Glomerular visceral epithelial cell (primary cell): ENCODE results near the gene VIPR2.
"Not testable (repeated sequence)": the region's sequence is repeated elsewhere in the genome, so short reads cannot be mapped to it uniquely, and the experiment has no call there.

Experiments used
- DNase-seq: peaks from one replicate; pipeline ENCODE4 v3.0.0-alpha.2; 2016; ENCODE audit errors: extremely low spot score

VIPR2 gene

DNA sequence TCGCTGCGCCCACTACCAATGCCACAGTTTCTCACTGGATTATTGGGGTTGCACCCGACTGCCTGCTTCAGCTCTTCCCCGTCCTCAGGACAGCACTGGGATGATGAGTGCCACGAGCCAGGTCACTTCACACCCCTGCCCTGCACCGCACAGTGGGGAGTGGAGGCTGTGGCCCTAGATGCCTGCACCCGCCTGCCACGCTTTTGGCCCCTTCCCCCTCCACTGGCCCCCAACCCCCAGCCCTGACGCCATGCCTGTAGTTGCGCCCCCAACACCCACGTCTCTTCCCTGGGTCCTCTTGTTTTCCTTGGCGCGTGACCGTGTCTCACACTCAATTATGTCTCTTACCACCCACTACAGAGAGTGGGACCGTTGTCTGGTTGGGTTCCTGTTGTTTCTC lies 134.3 kb downstream of the VIPR2 start:
- no peak for DNase-seq

DNA sequence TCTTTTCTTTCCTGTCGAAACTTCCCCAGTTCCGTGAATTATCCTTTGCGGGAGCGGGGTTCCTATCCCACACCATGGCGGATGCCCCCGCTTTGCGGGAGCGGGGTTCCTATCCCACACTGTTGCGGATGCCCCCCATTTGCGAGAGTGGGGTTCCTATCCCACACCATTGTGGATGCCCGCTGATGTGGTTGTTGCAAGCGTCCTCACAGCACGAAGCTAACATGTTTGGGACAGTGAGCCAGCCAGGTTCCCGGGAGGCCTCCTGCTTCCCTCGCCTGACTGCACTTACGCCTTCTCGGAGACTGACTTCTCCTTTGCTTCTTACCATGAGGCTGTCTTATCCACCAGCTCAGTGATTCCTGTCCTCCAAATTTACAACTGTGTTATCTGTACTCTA lies 134.7 kb downstream of the VIPR2 start:
- no peak for DNase-seq

DNA sequence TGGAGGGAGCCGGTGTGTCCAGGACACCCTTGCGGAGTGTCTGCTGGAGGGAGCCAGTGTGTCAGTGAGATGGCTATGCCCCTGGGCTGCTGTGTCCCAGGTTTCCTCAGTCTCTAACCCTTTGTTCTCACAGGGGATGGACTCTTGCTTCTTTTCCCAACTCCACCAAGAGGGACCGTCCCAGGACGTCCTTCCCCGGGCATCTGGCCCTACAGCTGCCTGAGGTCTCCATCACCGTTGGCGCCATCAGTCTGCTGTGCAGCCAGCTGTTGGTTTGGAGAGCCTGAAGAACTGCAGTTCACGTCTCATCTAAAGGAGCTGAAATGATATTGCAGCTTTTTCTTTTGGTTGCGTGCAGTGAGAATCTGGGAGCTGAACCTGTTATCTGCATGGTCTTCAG lies 136.2 kb downstream of the VIPR2 start:
- no peak for DNase-seq

DNA sequence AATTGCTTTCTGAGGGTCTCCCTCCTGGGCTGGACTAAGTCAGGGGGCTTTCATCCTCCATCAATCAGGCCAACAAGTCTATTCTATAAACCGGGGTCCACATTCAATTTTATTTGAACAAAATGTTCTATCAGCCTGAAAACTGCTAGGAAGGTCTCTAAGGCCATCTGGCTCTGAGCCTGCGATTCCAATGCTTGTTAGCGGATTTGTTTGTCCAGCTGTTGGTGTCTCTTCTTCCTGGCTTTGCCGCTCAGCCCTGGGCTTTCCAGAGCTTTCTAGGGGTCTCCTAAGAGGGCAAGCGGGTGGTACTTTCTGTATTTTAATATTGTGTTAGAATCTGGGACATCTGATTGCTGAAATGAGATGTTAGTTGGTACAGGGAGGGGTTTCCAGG lies 136.7 kb downstream of the VIPR2 start:
- DNase-seq = no peak

DNA sequence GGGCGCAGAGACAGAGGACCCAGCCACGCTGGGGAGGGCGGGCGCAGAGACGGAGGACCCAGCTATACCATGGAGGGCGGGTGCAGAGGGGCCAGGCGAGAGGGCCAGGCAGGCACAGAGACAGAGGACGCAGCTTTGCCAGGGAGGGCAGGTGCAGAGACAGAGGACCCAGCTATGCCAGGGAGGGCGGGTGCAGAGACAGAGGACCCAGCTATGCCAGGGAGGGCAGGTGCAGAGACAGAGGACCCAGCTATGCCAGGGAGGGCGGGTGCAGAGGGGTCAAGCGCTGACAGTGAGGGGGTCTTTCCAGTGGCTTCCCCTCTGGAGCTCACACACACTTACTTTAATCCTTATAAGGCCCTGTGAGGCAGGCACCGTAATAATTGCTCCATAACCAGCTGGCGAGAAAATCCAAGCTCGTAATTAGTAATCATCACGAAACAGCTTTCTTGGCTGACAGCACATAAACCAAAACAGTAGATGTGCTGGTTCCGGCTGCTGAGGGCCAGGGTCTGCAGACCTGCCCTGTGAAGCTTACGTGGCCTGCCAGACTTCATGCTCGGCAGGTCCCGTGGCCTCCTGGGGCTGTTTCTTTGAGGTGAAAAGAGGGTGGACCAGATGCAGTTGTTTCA lies 137.2 kb downstream of the VIPR2 start:
- DNase-seq = no peak

DNA sequence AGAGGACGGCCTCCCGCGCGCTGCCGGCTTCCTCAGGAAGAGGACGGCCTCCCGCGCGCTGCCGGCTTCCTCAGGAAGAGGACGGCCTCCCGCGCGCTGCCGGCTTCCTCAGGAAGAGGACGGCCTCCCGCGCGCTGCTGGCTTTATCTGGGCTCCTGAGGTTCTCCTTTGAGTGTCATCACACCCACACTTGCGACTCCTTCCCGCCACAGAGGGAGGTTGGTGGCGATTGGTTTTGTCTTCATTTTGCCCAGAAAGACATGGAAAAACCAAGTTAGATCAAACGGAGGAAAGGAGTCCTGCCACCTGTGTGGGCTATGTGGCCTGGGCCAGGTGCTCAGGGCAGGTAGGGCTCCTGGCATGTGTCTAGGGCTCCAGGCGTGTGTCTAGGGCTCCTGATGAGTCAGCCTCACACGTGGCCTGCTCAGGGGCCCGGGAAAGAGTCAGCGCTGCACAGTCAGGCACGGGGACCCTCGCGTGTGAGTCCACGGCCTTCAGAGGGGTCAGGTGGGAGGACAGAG lies 138.0 kb downstream of the VIPR2 start:
- DNase-seq = no peak

DNA sequence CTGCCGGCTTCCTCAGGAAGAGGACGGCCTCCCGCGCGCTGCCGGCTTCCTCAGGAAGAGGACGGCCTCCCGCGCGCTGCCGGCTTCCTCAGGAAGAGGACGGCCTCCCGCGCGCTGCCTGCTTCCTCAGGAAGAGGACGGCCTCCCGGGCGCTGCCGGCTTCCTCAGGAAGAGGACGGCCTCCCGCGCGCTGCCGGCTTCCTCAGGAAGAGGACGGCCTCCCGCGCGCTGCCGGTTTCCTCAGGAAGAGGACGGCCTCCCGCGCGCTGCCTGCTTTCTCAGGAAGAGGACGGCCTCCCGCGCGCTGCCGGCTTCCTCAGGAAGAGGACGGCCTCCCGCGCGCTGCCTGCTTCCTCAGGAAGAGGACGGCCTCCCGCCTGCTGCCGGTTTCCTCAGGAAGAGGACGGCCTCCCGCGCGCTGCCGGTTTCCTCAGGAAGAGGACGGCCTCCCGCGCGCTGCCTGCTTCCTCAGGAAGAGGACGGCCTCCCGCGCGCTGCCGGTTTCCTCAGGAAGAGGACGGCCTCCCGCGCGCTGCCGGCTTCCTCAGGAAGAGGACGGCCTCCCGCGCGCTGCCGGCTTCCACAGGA lies 138.6 kb downstream of the VIPR2 start:
- DNase-seq = not testable (repeated sequence)

DNA sequence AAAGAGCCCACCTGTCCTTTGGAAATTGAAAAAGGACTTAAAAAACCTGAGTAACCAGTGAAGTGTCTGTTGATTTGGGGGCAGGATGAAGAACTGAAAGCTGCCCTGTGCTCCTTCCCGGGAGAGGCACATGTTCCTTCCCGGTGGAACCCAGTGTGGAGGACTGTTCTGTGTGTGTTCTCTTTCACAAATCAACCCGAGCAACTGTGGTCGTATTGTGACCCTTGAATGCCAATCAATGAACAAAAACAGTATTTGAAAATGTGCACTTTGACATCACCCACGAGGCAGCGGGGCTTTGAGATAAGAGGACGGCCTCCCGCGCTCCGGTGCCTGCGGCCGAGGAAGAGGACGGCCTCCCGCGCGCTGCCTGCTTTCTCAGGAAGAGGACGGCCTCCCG lies 139.0 kb downstream of the VIPR2 start:
- no peak for DNase-seq

DNA sequence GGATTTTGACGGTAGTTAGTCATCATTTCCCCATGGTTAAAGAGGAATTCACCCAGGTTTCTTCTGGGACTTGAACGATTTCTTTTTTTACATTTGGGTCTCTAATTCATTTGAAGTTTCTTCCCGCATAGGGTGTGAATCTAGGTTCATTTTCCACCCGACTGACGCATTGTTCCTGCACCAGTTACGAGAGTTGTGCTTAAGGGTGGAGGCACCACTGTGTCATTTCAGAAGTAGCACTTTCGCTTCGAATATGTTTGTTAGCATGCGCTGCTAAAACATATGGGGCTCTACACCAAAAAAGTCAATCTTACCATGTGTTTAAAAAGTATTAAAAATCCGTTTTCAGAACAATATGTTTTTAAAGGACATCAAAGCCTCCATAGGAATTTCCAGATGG lies 140.3 kb downstream of the VIPR2 start:
- DNase-seq = no peak

DNA sequence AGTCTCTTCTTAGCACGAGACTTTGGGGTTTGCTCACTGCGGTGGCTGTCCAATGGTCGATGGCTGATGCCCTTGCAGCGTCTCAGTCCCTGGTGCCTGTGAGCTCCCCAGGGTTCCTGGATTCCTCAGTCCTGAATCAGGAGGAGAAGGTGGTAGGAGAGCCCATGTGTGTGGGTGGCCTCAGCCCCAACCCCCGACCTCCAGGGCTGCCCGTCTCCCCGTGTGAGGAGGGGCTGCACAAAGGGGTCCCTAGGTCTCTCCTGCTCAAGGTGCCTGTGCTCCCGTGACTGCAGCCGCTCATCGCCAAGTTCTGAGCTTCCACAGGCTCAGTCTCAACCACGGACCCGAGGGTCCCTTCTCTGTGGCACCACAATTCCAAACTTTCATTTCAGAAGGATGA lies 142.9 kb downstream of the VIPR2 start:
- DNase-seq = no peak

DNA sequence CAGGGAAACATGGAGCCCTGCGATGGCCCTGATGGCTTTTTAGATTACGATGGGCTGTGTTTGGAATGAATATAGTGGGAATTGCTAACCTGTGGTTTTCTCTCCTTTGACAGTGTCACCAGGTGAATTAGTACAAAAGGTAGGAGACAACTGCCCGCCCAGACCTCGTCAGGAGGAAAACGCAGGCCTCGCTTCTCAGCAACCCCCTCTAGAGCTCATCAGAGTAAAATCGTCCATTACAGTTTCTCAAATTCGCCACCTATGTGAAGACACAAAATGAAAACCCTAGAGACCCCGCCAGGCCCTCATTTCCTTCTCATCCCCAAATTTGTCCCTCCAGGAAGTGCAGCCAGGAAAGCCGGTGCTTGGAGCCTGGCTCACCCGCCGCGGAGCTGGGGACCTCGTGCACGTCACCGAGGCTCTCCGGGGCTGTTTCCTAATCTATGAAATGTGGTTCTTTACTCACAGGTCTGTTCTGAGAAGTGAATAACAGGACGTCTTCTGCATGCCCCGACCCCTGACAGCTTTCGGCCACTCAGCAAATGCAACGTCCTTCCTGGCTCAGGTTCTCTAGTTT lies 143.7 kb downstream of the VIPR2 start:
- no peak for DNase-seq

DNA sequence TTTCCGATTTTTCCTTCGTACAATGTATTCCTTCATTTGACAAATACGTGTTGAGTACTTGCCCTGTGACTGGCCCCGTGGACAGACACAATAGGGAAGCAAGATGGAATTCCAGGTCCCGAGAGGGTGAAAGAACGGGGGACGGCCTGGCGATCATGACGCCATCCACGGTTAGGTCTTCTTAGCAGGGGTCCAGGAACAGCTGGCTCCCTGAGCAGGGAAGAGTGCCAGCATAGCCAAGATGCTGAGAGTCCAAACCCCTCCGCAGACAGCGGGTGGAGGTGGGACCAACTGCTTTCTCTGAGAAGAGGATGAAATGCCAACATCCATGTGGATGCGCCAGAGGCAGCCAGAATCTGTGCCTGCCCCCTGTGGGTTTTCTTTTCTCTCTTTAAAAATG lies 144.6 kb downstream of the VIPR2 start:
- no peak for DNase-seq

DNA sequence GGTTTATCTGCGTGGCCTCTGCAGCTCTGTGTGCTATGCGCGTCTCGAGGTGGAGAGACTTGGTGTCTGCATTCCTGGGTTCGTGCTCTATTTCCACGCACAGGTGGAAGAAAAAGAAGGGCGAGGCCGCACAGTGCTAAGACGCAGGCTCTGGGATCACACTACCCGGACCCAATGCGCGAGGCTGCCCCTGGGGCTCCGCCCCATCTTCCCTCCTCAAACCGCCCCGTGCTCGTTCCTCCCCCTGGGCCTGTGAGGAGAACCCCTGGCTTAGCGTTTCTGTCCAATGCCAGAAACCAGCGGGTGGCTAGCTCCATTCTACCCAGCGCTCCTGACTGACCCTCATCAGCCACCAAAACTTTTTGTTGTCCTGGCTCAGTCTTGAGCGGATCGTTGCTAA lies 145.2 kb downstream of the VIPR2 start:
- no peak for DNase-seq

DNA sequence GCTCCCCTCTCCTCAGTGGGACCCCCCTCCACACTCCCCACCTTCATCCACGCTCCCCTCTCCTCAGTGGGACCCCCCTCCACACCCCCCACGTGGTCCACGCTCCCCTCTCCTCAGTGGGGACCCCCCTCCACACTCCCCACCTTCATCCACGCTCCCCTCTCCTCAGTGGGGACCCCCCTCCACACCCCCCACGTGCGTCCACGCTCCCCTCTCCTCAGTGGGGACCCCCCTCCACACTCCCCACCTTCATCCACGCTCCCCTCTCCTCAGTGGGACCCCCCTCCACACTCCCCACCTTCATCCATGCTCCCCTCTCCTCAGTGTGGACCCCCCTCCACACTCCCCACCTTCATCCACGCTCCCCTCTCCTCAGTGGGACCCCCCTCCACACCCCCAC lies 146.4 kb downstream of the VIPR2 start:
- not testable (repeated sequence) for DNase-seq

DNA sequence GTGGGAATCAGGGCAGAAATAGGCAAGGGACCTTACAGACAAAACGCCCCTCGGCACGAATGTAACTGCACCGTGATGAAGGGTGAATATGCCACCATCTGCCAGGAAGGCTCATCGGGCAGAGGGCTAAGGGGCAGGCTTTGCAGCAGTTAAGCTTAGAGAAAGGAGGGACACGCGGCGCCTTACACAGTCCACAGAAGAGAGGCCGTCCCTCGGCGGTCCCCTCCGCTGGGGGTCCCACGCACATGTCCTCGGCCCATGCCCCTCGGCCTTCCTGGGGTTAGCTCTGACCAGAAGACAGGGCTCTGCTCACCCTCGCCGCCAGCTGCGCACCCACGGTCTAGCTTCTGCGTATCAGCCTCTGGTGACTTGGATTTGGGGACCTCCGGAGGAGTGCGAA lies 147.2 kb downstream of the VIPR2 start:
- DNase-seq = no peak

DNA sequence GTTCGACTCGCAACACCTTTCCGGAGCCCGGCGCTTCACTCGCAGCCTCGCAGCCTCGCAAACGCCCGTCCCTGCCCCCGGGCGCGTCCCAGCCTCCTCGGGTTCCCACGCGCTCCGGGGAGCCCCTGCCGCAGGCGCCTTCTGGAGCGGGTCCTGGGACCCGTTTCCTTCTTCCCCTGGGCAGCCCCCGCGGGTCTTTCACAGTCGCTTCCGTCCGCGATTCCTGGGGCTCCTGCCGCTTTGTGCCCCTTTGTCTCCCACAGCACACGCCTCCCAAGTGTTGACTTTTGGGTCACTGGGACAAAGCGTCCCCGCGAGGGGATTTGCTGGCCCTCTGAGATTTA lies 147.6 kb downstream of the VIPR2 start:
- DNase-seq = no peak

DNA sequence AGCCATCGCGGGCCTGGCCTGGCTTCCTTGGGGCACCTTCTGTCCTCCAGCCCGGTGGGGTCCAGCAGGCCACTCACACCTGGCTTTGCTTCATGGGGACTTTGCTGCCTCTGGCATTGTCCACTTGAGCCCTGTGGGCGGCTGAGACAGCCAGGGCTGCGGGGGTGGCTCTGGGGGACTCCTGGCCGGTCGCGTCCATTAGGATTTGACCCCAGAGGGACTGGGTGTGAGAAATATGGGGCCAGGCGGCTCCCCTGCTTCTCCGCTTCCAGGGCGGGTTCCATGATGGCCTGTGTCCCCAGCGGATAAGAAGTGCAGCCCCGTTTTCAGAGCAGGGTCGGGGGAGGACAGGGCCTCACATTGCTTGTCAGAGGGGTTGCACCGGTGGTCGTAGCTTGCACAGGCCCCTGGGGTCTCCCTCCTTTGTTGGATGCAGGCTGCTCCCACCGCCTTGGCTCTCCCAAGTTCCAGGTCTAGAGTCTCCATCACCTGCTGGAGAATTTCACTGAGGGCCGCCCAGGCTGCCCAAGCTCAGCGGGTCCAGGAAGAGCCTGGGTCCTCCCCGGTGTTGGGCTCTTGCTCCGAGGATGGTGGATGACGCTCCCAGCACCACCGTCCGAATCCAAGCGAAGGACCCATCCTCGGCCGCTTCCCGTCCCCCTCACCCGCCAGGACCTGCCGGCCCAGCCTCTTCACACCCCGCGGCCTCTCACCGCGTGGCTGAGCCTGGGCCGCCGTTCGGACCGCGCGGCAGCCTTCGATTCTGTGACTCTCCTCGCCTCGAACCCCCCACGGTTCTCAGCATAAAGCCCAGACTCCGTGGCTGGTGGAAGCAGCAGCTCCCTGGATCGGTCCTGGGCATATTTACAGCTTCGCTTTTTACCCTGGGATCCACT lies 148.2 kb downstream of the VIPR2 start:
- no peak for DNase-seq

DNA sequence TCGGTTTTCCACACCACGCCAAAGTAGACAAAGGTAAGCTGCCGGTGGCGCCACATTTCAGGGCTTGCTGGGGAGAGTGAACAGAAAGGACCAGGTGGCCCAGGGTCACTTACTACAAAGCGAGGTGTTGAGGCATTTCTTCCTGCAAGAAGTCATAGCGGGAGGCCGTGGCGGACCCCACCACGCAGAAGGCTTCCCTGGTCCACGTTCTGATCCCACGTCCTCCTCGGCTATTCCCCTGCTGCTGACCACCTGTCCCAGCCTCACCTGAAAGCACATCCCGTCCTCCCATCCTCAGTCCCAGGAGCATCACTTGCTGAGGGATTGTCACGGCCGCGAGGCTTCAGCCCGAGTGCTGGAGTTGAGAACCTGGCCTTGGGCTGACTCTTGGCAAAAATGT lies 149.2 kb downstream of the VIPR2 start:
- DNase-seq = no peak

DNA sequence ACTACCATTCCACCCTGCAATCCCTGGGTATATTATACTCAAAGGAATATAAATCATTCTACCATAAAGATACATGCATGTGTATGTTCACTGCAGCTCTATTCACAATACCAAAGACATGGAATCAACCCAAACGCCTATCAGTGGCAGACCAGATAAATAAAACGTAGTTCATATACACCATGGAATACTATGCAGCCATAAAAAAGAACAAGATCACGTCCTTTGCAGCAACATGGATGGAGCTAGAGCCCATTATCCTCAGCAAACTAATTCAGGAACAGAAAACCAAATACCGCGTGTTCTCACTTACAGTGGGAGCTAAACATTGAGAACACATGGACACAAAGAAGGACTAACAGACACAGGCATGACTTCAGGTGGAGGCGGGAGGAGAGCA lies 150.0 kb downstream of the VIPR2 start:
- no peak for DNase-seq

DNA sequence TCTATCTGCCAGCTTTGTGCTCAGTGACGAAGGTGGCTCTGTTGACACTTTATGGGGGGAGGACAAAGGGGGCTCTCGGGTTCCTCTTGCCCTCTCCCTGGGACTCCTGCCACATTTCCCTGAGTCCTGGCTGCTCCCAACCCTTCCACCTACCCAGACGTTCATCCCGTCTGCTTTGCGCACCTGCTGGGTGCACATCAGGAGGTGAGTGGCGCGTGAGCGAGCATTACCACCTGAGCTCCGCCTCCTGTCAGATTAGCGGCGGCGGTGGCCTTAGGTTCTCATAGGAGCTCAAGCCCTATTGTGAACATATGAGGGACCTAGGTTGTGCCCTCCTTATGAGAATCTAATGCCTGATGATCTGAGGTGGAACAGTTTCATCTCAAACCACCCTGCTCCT lies 151.1 kb downstream of the VIPR2 start:
- DNase-seq = no peak

DNA sequence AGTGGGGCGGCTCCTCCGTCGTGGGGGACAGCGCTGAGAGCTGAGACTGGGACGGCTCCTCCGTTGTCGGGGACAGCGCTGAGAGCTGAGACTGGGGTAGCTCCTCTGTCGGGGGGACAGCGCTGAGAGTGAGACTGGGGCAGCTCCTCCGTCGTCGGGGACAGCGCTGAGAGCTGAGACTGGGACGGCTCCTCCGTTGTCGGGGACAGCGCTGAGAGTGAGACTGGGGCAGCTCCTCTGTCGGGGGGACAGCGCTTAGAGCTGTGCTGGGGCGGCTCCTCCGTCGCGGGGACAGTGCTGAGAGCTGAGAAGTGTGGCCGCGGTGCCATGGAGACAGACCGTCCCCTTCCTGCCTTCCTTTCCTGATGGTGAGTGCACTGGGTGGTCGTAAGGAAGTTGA lies 151.9 kb downstream of the VIPR2 start:
- no peak for DNase-seq

DNA sequence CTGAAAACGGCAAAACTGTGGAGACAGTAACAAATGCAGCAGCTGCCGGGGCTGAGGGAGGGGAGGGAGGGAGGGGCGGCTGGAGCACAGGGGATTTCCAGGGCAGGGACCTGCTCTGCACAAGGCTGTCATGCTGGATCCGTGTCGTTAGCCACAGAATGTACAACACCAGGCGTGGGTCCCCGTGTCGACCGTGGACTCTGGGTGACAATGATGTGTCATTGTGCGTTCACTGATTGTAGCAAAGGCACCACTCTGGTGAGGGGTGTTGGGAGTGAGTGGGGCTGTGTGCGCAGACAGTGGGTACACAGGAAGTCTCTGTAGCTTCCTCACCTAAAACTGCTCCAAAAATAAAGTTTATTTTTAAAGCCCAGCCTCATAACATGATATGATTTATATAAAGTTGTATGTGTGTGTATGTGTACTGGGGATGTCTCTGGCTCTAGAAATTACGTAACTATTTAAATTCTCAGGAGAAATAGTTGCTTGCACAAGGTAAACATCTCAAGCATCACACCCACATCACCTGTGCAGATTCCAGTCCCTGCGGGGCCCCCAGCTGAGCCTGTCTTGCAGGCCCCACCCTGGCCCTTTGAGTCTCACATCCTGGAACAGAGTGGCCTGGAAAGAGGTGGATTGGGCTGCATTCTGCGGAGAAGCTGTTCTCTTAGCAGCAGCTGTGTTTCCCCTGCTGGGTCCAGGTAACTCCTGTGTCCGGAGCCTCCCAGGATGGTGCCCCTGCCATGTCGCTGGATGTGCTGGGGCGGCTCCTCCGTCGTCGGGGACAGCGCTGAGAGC lies 152.6 kb downstream of the VIPR2 start:
- no peak for DNase-seq
